Prostate gland (tissue), 2 donors: Measurements from ENCODE around the gene PITX3. TPM values are rescaled to one million over a fixed set of nuclear protein-coding genes. Genes with fewer than 3 reads are reported as not detected.

Experiments used
- DNase-seq: peaks from one replicate; pipeline ENCODE4 v3.0.0-alpha.2; 2019; ENCODE audit warnings: low spot score
- H3K27ac ChIP-seq, 2 donors: fragments of 200-600 bp; sonication (generic); 2 replicates each; pipeline ENCODE4 v1.5.1; 2017 to 2019
- H3K27me3 ChIP-seq: fragments of 200-600 bp; sonication (generic); replicated peaks from 2 replicates; pipeline ENCODE4 v1.5.1; 2019; ENCODE audit not compliant: insufficient read depth
- H3K36me3 ChIP-seq, 2 donors: fragments of 200-600 bp; sonication (generic); 1 replicate in 1 of 2; 2 replicates in 1 of 2; pipeline versions ENCODE4 v1.5.1 to v1.8.1; 2017 to 2019
- H3K4me1 ChIP-seq: fragments of 200-600 bp; sonication (generic); replicated peaks from 2 replicates; pipeline ENCODE4 v1.5.1; 2019
- H3K4me3 ChIP-seq, 2 donors: fragments of 200-600 bp; sonication (generic); 2 replicates each; pipeline ENCODE4 v1.5.1; 2017 to 2019
- H3K9me3 ChIP-seq: fragments of 200-600 bp; sonication (generic); 2 replicates; pipeline ENCODE4 v1.5.1; 2017
- CTCF ChIP-seq, 4 experiments: fragments of 200-600 bp in 2 of 4; fragments of 450-650 bp in 2 of 4; sonication (generic) in 2 of 4; IDR thresholded peaks; 1 replicate in 3 of 4; 2 replicates in 1 of 4; pipeline ENCODE4 v1.5.1; 2016 to 2019; ENCODE audit warnings: antibody characterized with exemption in 4 of 4, mild to moderate bottlenecking in 2 of 4, moderate library complexity in 2 of 4
- POLR2A ChIP-seq: fragments of 450-650 bp; IDR thresholded peaks from one replicate; pipeline ENCODE4 v1.6.1; 2016; ENCODE audit warnings: antibody characterized with exemption, mild to moderate bottlenecking
- POLR2AphosphoS5 ChIP-seq: sonication (generic); formaldehyde crosslinking; IDR thresholded peaks from one replicate; pipeline ENCODE4 v1.6.1; 2017; ENCODE audit warnings: antibody characterized with exemption
- WGBS: methylation state at CpG from one replicate; pipeline ENCODE4 v1.1.5; 2018; 5-methylcytosine and 5-hydroxymethylcytosine counted together
- intact Hi-C: fragments of 100-400 bp; cut with DNase I; formaldehyde crosslinking; loops from one replicate; pipeline ENCODE4 v1.14.2; 2022
- total RNA-seq, 2 donors: library from RNA; depleted of rRNA; stranded (reverse); fragments of >200 nt; gene quantifications; one replicate each; pipeline ENCODE4 v1.1.0, GENCODE V29; 2016

The PITX3 gene
- total RNA-seq, 2 donors from 2014 or later: not detected

- no peaks in the 10 kb centered on the region for H3K27me3 ChIP-seq
- TF ChIP-seq POLR2A (no peak), POLR2AphosphoS5 (peak; percentile 59)
- intact Hi-C loops: no loop called here
- peak overlapping the region in 1 of 2 donors; percentile 79 for H3K27ac ChIP-seq
- H3K4me1 ChIP-seq: peaks cover 16% of the 10 kb centered on the region
- no peaks in the 10 kb centered on the region for H3K9me3 ChIP-seq
- no peak overlapping the region for H3K4me3 ChIP-seq
- H3K36me3 ChIP-seq: no peaks in the 10 kb centered on the region
- DNase-seq: peak; percentile 53
These were observed 6.4 kb upstream of the PITX3 start for GRCh38 chr10:102247734-102248133.

- peak overlapping the region; percentile 77 to 79 for H3K27ac ChIP-seq
- intact Hi-C loops: no loop called here
- 8% methylated on average over 3 of the region's 3 CpGs for WGBS
- TF ChIP-seq CTCF (IDR thresholded peaks at IDR 0.05): no peak
- no peak for TF ChIP-seq POLR2AphosphoS5
- TF ChIP-seq POLR2A: no peak
- H3K9me3 ChIP-seq: no peaks in the 10 kb centered on the region
- H3K4me1 ChIP-seq: peaks cover 16% of the 10 kb centered on the region
- no peaks in the 10 kb centered on the region for H3K36me3 ChIP-seq
- peak overlapping the region; percentile 64 to 67 for H3K4me3 ChIP-seq
- DNase-seq: no peak
- no peaks in the 10 kb centered on the region for H3K27me3 ChIP-seq
These were observed 4.9 kb upstream of the PITX3 start for GRCh38 chr10:102246261-102246660.

GRCh38 chr10:102245932-102246251 lies 4.6 kb upstream of the PITX3 start:
- 0% methylated on average over 4 of the region's 4 CpGs for WGBS
- Histone ChIP-seq H3K36me3 (no peaks in the 10 kb centered on the region), H3K9me3 (no peaks in the 10 kb centered on the region), H3K27me3 (no peaks in the 10 kb centered on the region), H3K4me3 (peak overlapping the region; percentile 64 to 67), H3K27ac (peak overlapping the region; percentile 77 to 79), H3K4me1 (peaks cover 18% of the 10 kb centered on the region)
- intact Hi-C loops: no loop called here
- TF ChIP-seq CTCF (IDR thresholded peaks at IDR 0.05) (no peak), POLR2A (no peak), POLR2AphosphoS5 (no peak)
- no peak for DNase-seq

- Histone ChIP-seq H3K27me3 (no peaks in the 10 kb centered on the region), H3K27ac (peak within 1 kb of the TSS; percentile 77 to 79), H3K4me1 (peaks cover 22% of the 10 kb centered on the region), H3K4me3 (peak within 1 kb of the TSS; percentile 64 to 67), H3K9me3 (no peaks in the 10 kb centered on the region), H3K36me3 (no peaks in the 10 kb centered on the region)
- peak; percentile 95 for DNase-seq
- intact Hi-C loops: no loop called here
- peak; percentile 93 for TF ChIP-seq POLR2A
- no peak for TF ChIP-seq CTCF (IDR thresholded peaks at IDR 0.05)
- TF ChIP-seq POLR2AphosphoS5: peak; percentile 99
- WGBS: under 1% methylated on average over 41 of the region's 47 CpGs
These were observed 4.0 kb upstream of the PITX3 start, which contains the start of gene GBF1 for GRCh38 chr10:102245082-102245931. TSS of gene GBF1 (plus strand) at chr10:102245532. CDS start at chr10:102258939, 13,407 bp downstream.

- Histone ChIP-seq H3K9me3 (no peaks in the 10 kb centered on the region), H3K27me3 (no peaks in the 10 kb centered on the region), H3K27ac (no peak overlapping the region), H3K36me3 (no peaks in the 10 kb centered on the region), H3K4me3 (no peak overlapping the region), H3K4me1 (peaks cover 17% of the 10 kb centered on the region)
- intact Hi-C loops: loop anchor here (5.0 kb wide), 1 partner anchor 154 kb away; the partner anchor contains the start of gene NFKB2
- DNase-seq: no peak
- TF ChIP-seq CTCF (IDR thresholded peaks at IDR 0.05) (no peak), POLR2AphosphoS5 (no peak), POLR2A (no peak)
- WGBS: 71% methylated on average over 2 of the region's 2 CpGs
These were observed 2.0 kb upstream of the PITX3 start for GRCh38 chr10:102243309-102243708.
